Measurements from ENCODE around the gene LTN1.

Gene LTN1, protein sequence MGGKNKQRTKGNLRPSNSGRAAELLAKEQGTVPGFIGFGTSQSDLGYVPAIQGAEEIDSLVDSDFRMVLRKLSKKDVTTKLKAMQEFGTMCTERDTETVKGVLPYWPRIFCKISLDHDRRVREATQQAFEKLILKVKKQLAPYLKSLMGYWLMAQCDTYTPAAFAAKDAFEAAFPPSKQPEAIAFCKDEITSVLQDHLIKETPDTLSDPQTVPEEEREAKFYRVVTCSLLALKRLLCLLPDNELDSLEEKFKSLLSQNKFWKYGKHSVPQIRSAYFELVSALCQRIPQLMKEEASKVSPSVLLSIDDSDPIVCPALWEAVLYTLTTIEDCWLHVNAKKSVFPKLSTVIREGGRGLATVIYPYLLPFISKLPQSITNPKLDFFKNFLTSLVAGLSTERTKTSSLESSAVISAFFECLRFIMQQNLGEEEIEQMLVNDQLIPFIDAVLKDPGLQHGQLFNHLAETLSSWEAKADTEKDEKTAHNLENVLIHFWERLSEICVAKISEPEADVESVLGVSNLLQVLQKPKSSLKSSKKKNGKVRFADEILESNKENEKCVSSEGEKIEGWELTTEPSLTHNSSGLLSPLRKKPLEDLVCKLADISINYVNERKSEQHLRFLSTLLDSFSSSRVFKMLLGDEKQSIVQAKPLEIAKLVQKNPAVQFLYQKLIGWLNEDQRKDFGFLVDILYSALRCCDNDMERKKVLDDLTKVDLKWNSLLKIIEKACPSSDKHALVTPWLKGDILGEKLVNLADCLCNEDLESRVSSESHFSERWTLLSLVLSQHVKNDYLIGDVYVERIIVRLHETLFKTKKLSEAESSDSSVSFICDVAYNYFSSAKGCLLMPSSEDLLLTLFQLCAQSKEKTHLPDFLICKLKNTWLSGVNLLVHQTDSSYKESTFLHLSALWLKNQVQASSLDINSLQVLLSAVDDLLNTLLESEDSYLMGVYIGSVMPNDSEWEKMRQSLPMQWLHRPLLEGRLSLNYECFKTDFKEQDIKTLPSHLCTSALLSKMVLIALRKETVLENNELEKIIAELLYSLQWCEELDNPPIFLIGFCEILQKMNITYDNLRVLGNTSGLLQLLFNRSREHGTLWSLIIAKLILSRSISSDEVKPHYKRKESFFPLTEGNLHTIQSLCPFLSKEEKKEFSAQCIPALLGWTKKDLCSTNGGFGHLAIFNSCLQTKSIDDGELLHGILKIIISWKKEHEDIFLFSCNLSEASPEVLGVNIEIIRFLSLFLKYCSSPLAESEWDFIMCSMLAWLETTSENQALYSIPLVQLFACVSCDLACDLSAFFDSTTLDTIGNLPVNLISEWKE (N-terminal part only)

DNA sequence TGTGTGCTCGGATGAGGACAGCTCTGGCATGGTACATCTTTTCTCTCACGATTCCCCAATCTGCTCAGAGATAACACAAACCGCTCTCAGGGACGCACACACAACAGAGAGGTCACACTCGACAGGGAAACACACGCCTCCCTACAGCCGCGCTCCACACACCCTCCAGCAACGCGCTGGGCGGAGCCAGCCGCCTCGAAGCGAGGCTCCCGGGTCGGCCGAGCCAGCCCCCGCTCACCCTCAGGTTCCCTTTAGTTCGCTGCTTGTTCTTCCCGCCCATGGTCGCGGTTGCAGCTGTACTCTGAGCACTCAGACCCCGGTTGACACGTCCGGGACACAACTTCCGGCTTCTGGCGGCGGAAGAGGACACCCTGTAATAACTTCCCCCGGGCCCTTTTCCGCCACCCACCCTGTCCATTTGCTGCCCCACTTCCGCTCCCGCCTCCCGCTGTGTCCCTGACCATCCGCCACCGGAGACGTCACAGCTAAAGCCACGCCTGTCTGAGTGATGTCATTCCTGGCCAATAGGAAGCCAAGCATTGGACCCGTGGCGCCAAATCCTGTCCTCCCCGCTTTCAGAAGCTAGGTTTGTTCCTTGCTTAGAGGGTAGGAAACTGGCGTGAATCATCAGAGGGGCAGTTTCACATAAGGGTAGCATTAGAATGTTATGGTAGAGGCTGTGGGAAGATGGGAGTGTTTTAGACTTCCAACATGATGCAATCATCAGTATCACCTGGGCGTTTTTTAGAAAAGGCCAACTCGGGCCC, at the start of gene LTN1:
Gene LTN1, minus strand, starts transcription at position 352 of the 767 bp plus-strand sequence. Its CDS starts 72 bp downstream, at position 280.
- DNase-seq (ENCODE audit: low read depth) = peak; percentile 99
- peak; percentile 71 for TF ChIP-seq POLR2A (IDR thresholded peaks at IDR 0.05; ENCODE audit: extremely low read depth, insufficient read length)
- TF ChIP-seq, protein P1, sequence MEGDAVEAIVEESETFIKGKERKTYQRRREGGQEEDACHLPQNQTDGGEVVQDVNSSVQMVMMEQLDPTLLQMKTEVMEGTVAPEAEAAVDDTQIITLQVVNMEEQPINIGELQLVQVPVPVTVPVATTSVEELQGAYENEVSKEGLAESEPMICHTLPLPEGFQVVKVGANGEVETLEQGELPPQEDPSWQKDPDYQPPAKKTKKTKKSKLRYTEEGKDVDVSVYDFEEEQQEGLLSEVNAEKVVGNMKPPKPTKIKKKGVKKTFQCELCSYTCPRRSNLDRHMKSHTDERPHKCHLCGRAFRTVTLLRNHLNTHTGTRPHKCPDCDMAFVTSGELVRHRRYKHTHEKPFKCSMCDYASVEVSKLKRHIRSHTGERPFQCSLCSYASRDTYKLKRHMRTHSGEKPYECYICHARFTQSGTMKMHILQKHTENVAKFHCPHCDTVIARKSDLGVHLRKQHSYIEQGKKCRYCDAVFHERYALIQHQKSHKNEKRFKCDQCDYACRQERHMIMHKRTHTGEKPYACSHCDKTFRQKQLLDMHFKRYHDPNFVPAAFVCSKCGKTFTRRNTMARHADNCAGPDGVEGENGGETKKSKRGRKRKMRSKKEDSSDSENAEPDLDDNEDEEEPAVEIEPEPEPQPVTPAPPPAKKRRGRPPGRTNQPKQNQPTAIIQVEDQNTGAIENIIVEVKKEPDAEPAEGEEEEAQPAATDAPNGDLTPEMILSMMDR (IDR thresholded peaks at IDR 0.05; ENCODE audit: low read depth, low read length) = no peak
- TF ChIP-seq, protein P2, sequence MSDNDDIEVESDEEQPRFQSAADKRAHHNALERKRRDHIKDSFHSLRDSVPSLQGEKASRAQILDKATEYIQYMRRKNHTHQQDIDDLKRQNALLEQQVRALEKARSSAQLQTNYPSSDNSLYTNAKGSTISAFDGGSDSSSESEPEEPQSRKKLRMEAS (IDR thresholded peaks at IDR 0.05; ENCODE audit: low read depth, low read length) = peak; percentile 62; the same call in 1 of the 2 replicates
- H3K4me3 ChIP-seq (ENCODE audit: low read depth, low read length) = peak within 1 kb of the TSS; percentile 97

- DNase-seq (ENCODE audit: low read depth) = no peak
- TF ChIP-seq, protein P2 (IDR thresholded peaks at IDR 0.05; ENCODE audit: low read depth, low read length) = no peak
- TF ChIP-seq MYC (IDR thresholded peaks at IDR 0.05; ENCODE audit: low read depth, low read length) (no peak), POLR2A (IDR thresholded peaks at IDR 0.05; ENCODE audit: extremely low read depth, insufficient read length) (no peak)
- TF ChIP-seq, protein P1 (IDR thresholded peaks at IDR 0.05; ENCODE audit: low read depth, low read length) = no peak
- H3K4me3 ChIP-seq (ENCODE audit: low read depth, low read length) = no peak overlapping the region
Measured at GRCh38 chr21:29034678-29035077, 42.0 kb upstream of the LTN1 start.

- TF ChIP-seq, protein P1 (IDR thresholded peaks at IDR 0.05; ENCODE audit: low read depth, low read length) = no peak
- TF ChIP-seq MYC (IDR thresholded peaks at IDR 0.05; ENCODE audit: low read depth, low read length) (no peak), POLR2A (IDR thresholded peaks at IDR 0.05; ENCODE audit: extremely low read depth, insufficient read length) (no peak)
- TF ChIP-seq, protein P2 (IDR thresholded peaks at IDR 0.05; ENCODE audit: low read depth, low read length) = no peak
- no peak for DNase-seq (ENCODE audit: low read depth)
- no peak overlapping the region for H3K4me3 ChIP-seq (ENCODE audit: low read depth, low read length)
Measured at GRCh38 chr21:29033871-29034270, 41.2 kb upstream of the LTN1 start.

DNA sequence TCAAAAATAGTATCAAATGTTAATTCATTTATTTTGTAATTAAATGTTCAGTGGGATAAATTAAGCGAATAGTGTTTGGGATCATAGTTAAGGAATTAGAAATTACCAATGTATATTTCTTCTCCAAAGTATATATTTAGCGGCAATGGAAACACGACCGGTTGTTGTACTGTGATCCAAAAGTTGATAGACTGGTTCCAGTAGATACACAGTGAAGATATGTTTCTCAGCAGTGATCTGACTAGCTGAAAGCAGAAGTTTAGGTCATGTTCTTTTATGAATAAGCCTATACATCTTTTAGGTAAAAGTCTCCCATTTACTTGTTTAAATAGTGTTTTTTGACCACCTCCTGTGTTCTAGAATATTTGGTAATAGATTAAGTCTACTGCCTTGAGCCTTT, 40.6 kb upstream of the LTN1 start:
- no peak overlapping the region for H3K4me3 ChIP-seq (ENCODE audit: low read depth, low read length)
- DNase-seq (ENCODE audit: low read depth) = no peak
- TF ChIP-seq, protein P2 (IDR thresholded peaks at IDR 0.05; ENCODE audit: low read depth, low read length) = no peak
- TF ChIP-seq POLR2A (IDR thresholded peaks at IDR 0.05; ENCODE audit: extremely low read depth, insufficient read length) = no peak

DNA sequence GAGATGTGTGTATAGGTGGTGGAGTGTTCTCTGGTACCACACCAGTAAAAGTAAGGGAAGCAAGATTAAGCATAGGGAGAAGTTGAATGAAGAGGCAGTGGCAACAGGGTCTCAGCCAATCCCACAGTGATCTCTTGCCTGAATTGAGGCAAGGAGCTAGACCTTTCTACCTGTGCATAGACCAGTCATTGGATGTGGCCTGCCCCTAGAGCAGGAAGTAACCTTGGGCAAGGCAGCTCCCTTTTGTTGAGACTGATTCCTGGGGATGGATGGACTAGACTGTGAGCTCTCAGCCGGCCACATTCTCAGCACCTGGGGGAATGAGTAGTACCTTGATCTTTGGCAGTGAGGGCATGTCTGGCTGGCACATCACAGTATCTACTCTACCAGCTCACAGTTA, 38.2 kb upstream of the LTN1 start:
- H3K4me3 ChIP-seq (ENCODE audit: low read depth, low read length) = no peak overlapping the region
- TF ChIP-seq POLR2A (IDR thresholded peaks at IDR 0.05; ENCODE audit: extremely low read depth, insufficient read length) = no peak
- TF ChIP-seq, protein P1 (IDR thresholded peaks at IDR 0.05; ENCODE audit: low read depth, low read length) = no peak
- TF ChIP-seq, protein P2 (IDR thresholded peaks at IDR 0.05; ENCODE audit: low read depth, low read length) = no peak
- TF ChIP-seq MYC (IDR thresholded peaks at IDR 0.05; ENCODE audit: low read depth, low read length) = no peak
- no peak for DNase-seq (ENCODE audit: low read depth)
